Tibial artery (tissue), 4 donors: Measurements from ENCODE around the gene FARP1.

Experiments
- DNase-seq, 2 donors: peaks; one replicate each; pipeline ENCODE4 v3.0.0-alpha.2; 2019
- H3K27ac ChIP-seq, 2 donors: fragments of 200-600 bp; sonication (generic) in 1 of 2; 1 replicate in 1 of 2; 2 replicates in 1 of 2; pipeline ENCODE4 v1.5.1; 2018 to 2019; ENCODE audit warnings: mild to moderate bottlenecking in 1 of 2
- H3K27me3 ChIP-seq, 2 donors: fragments of 200-600 bp; sonication (generic) in 1 of 2; one replicate each; pipeline versions ENCODE4 v1.5.1 to v1.6.0; 2016 to 2019
- H3K36me3 ChIP-seq, 3 donors: fragments of 200-600 bp; sonication (generic) in 2 of 3; one replicate each; pipeline ENCODE4 v1.5.1; 2016 to 2019; ENCODE audit warnings: mild to moderate bottlenecking in 2 of 3
- H3K4me1 ChIP-seq, 4 donors: fragments of 200-600 bp; sonication (generic) in 2 of 4; 1 replicate in 3 of 4; 2 replicates in 1 of 4; pipeline ENCODE4 v1.5.1; 2016 to 2019
- H3K4me3 ChIP-seq, 2 donors: fragments of 200-600 bp; sonication (generic) in 1 of 2; 1 replicate in 1 of 2; 2 replicates in 1 of 2; pipeline ENCODE4 v1.5.1; 2018 to 2019; ENCODE audit warnings: mild to moderate bottlenecking in 2 of 2
- H3K9me3 ChIP-seq, 3 donors: fragments of 200-600 bp; sonication (generic) in 1 of 3; one replicate each; pipeline ENCODE4 v1.5.1; 2016 to 2019
- intact Hi-C: fragments of 100-400 bp; cut with DNase I; formaldehyde crosslinking; loops from one replicate; pipeline ENCODE4 v1.15.0; 2023; ENCODE audit warnings: low total_unique reads
- TF ChIP-seq, protein P1 (sequence below), 2 experiments: fragments of 200-600 bp in 1 of 2; fragments of 450-650 bp in 1 of 2; IDR thresholded peaks; one replicate each; pipeline ENCODE4 v1.5.1; 2017 to 2019; ENCODE audit warnings: antibody characterized with exemption in 2 of 2, mild to moderate bottlenecking in 1 of 2, moderate library complexity in 1 of 2

The FARP1 gene

DNA sequence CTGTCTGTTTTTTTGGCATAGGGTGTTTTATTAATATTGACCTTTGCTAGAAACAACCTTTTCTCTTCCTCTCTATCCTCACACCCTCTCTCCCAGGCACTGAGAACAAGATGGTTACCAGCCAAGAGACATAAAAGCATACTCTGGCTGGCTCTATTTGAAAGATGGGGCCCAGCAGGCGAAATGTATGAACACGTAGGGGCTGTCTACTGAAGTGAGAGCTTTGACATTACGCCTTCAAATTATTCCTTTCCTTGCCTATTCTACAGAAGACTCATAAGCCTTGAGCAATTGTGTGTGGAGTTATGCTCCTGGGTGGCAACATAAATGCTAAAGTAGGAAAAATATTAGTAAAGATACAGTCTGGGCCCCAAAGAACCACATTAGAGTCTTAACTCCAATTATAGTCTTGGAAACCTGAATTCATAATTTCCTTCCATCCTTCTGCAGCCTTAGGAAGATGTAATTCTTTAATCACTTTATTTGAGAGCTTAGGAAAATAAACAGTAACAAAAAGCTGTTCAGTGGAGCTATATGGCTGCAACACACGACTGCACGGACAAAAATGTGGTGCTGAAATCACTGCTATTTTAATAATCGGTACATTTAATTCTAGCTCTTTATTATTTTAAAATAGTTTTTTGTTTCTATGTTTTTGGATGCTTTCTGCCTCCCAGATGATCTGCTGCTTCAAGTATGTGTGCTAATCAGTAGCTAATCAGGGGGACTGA lies 156.5 kb downstream of the FARP1 start:
- Histone ChIP-seq H3K4me3 (no peak overlapping the region), H3K4me1 (peaks cover 0 to 44% (median 25%) of the 10 kb centered on the region in 4 donors), H3K27ac (peak overlapping the region in 1 of 2 donors; percentile 32), H3K27me3 (no peaks in the 10 kb centered on the region), H3K36me3 (no peaks in the 10 kb centered on the region), H3K9me3 (no peaks in the 10 kb centered on the region)
- DNase-seq, result no peak
- TF ChIP-seq, protein P1, sequence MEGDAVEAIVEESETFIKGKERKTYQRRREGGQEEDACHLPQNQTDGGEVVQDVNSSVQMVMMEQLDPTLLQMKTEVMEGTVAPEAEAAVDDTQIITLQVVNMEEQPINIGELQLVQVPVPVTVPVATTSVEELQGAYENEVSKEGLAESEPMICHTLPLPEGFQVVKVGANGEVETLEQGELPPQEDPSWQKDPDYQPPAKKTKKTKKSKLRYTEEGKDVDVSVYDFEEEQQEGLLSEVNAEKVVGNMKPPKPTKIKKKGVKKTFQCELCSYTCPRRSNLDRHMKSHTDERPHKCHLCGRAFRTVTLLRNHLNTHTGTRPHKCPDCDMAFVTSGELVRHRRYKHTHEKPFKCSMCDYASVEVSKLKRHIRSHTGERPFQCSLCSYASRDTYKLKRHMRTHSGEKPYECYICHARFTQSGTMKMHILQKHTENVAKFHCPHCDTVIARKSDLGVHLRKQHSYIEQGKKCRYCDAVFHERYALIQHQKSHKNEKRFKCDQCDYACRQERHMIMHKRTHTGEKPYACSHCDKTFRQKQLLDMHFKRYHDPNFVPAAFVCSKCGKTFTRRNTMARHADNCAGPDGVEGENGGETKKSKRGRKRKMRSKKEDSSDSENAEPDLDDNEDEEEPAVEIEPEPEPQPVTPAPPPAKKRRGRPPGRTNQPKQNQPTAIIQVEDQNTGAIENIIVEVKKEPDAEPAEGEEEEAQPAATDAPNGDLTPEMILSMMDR (IDR thresholded peaks at IDR 0.05), result no peak
- intact Hi-C loops, result no loop called here

DNA sequence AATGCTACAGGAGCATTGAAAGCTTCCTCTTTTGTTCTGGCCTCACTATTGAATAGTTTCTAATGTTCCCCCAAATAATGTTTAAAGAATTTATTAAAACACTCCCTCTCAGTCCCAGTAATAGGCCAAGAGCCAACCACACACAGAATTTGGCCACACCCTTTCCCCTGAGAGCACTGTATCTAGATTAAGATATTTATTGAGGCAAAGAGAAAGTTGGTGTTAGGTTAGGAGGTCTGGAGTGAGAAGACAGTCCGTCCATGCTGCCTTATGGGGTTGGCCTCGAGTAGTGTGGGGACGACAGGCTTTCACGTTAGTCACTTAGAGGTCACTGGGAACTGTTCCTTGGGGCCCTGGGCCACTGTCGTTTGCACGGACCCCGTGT lies 157.1 kb downstream of the FARP1 start:
- no peak overlapping the region for H3K4me3 ChIP-seq
- TF ChIP-seq, protein P1 (IDR thresholded peaks at IDR 0.05), result no peak
- no peak for DNase-seq

DNA sequence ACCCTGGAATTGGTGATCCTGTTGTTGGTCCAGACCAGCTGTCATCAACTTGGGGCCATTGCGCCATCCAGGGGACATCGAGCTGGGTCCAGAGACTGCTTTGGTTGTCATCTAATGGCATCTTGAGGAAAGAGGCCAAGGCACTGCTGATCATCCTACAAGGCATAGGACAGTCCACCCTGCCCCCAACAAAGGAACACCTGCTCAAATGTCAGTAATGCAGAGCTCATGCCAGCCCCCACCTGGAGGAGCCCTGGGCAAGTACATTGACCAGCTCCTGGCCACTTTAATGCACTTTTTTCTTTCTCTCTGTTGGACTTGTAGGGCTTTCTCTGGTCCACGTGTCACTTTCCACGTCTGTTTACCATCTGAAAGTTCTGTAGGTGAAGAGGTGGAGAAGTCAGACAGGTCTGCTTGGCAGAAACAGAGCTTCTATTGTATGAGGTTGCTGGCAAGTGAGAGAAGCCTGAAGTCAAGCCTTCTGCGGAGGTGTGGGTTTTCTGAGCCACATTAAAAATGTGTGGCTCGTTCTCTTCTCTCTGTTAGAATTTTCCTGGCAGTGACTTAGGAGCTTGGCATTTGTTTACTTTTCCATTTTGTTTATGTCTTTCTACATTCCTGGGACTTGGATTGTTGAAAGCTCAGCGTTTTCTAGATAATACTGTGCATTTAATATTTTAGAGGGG lies 158.2 kb downstream of the FARP1 start:
- H3K36me3 ChIP-seq, result no peaks in the 10 kb centered on the region
- intact Hi-C loops, result no loop called here
- DNase-seq, result no peak
- H3K4me1 ChIP-seq, result peaks cover 0 to 37% (median 25%) of the 10 kb centered on the region in 4 donors
- TF ChIP-seq, protein P1 (IDR thresholded peaks at IDR 0.05), result no peak
- H3K27me3 ChIP-seq, result no peaks in the 10 kb centered on the region
- no peaks in the 10 kb centered on the region for H3K9me3 ChIP-seq
- no peak overlapping the region for H3K27ac ChIP-seq
- no peak overlapping the region for H3K4me3 ChIP-seq

More for the DNA sequence above, 157.1 kb downstream of the FARP1 start:
- Histone ChIP-seq H3K9me3 (no peaks in the 10 kb centered on the region), H3K27ac (peak overlapping the region in 1 of 2 donors; percentile 32), H3K36me3 (no peaks in the 10 kb centered on the region), H3K27me3 (no peaks in the 10 kb centered on the region), H3K4me1 (peaks cover 0 to 44% (median 25%) of the 10 kb centered on the region in 4 donors)
- intact Hi-C loops, result no loop called here

DNA sequence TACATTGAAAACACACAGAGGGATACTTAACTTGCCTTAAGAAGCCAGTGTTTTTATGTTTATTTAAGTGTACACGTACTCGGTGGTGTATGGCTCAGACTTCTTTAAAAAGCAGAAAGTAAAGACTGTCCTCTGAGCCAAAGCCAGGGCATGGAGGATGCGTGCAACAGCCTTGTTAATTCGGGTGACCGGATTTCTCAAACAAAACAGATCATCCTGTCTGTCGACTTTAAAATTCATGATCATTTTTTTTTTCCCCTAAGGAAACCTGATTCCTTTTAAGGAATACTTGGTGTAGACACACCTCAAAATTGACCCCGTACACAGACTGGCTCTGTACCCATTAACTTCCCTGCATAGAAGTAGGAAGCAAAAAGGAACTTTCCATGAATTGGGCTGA lies 158.8 kb downstream of the FARP1 start:
- intact Hi-C loops, result no loop called here
- TF ChIP-seq, protein P1 (IDR thresholded peaks at IDR 0.05), result no peak
- H3K4me3 ChIP-seq, result no peak overlapping the region
- no peaks in the 10 kb centered on the region for H3K27me3 ChIP-seq
- H3K4me1 ChIP-seq, result peaks cover 0 to 37% (median 25%) of the 10 kb centered on the region in 4 donors
- H3K27ac ChIP-seq, result no peak overlapping the region
- H3K9me3 ChIP-seq, result no peaks in the 10 kb centered on the region
- no peaks in the 10 kb centered on the region for H3K36me3 ChIP-seq
- no peak for DNase-seq

DNA sequence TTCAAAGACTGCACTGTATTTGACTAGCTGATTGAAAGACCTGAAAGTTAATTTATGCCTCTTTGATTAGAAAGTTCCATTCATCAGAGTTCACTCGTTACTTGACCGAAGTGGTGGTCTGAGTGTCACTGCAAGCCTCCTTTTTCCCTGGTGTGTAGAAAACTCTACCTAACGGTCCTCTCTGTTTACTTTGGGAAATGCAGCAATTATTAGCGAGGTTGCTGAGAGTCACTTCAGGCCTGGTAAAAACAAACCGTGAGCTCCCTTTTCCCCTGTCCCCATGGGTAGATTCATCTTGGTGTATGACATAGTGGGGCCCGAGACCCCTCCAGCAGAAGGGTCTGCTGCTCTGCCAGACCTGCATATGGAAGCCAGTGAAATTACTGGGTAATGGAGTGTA lies 161.0 kb downstream of the FARP1 start:
- H3K4me1 ChIP-seq, result peaks cover 0 to 47% (median 23%) of the 10 kb centered on the region in 4 donors
- no peaks in the 10 kb centered on the region for H3K27me3 ChIP-seq
- no peaks in the 10 kb centered on the region for H3K36me3 ChIP-seq
- no peaks in the 10 kb centered on the region for H3K9me3 ChIP-seq
- no peak overlapping the region for H3K27ac ChIP-seq
- intact Hi-C loops, result no loop called here
- no peak for DNase-seq
- TF ChIP-seq, protein P1 (IDR thresholded peaks at IDR 0.05), result no peak
- no peak overlapping the region for H3K4me3 ChIP-seq
